HCT116 (cell line): Measurements from ENCODE around the gene TRPT1. TPM values are rescaled to one million over a fixed set of nuclear protein-coding genes. Genes with fewer than 3 reads are reported as not detected.
A peak's percentile ranks its signal among the peaks of the same experiment; 100 is the strongest.

ENCODE experiments used
- ATAC-seq: fragments of 200-7000 bp; cut with Tn5 transposase; 2 replicates; pipeline ENCODE4 v1.9.1; 2020; ENCODE audit warnings: mild to moderate bottlenecking, moderate library complexity
- BruUV-seq: library from RNA; stranded (reverse); fragments of 400-500 nt; replicated peaks from 2 replicates; lab custom pipeline; 2021; lab: Mats Ljungman, UMichigan
- CTCF ChIA-PET: fragments of 300-600 bp; sonication (Branson Sonifier 250); formaldehyde crosslinking; loops from one replicate; lab custom pipeline; 2021; ENCODE audit warnings: antibody characterized with exemption; lab: Charles Lee
- POLR2A ChIA-PET: fragments of 300-600, 350-600 bp; sonication (Branson Sonifier 250); formaldehyde crosslinking; loops from one replicate; lab custom pipeline; 2021; ENCODE audit warnings: antibody characterized with exemption; lab: Charles Lee
- RAD21 ChIA-PET, 2 experiments: fragments of 300-600 bp; sonication (Branson Sonifier 250); formaldehyde crosslinking; loops; one replicate each; lab custom pipeline; 2023; ENCODE audit warnings: low total read pairs in 2 of 2; ENCODE audit not compliant: uncharacterized antibody in 2 of 2, unreplicated experiment in 2 of 2, low non-redundant PET in 1 of 2; lab: Charles Lee
- DNase-seq: peaks from one replicate; pipeline ENCODE4 v3.0.0-alpha.2; 2010; ENCODE audit warnings: low read depth, low spot score
- H2AFZ ChIP-seq: fragments of 200-600 bp; shearing (Covaris generic), sonication (generic); 2 replicates; pipeline ENCODE4 v1.6.1; 2017; ENCODE audit warnings: low read depth, mixed run types, mixed read lengths, antibody characterized with exemption, low read length; ENCODE audit not compliant: poor library complexity, severe bottlenecking
- H3K27ac ChIP-seq: 2 replicates; pipeline ENCODE4 v1.5.1; 2012; ENCODE audit warnings: low read depth, low read length
- H3K27me3 ChIP-seq: fragments of 200-600 bp; sonication (generic); 2 replicates; pipeline ENCODE4 v1.6.1; 2016; ENCODE audit warnings: mixed run types, low read length, mixed read lengths; ENCODE audit not compliant: insufficient read depth
- H3K36me3 ChIP-seq, 2 experiments: fragments of 200-500 bp in 1 of 2; fragments of 200-600 bp in 1 of 2; sonication (Bioruptor generic) in 1 of 2; sonication (generic) in 1 of 2; 2 replicates each; pipeline versions ENCODE4 v1.5.1 to v1.6.1; 2014 to 2016; ENCODE audit warnings: low read length in 2 of 2, inconsistent platforms in 1 of 2, mixed read lengths in 1 of 2, mixed run types in 1 of 2; ENCODE audit not compliant: insufficient read depth in 2 of 2, control insufficient read depth in 1 of 2
- H3K4me1 ChIP-seq, 2 experiments: fragments of 200-600 bp in 1 of 2; sonication (generic) in 1 of 2; 2 replicates each; pipeline versions ENCODE4 v1.5.1 to v1.6.1; 2012 to 2017; ENCODE audit warnings: low read length in 2 of 2, inconsistent platforms in 1 of 2, mild to moderate bottlenecking in 1 of 2, mixed read lengths in 1 of 2, mixed run types in 1 of 2, moderate library complexity in 1 of 2; ENCODE audit not compliant: insufficient read depth in 2 of 2, control insufficient read depth in 1 of 2
- H3K4me2 ChIP-seq: fragments of 200-600 bp; sonication (generic); 2 replicates; pipeline ENCODE4 v1.6.1; 2017; ENCODE audit warnings: mixed run types, low read length, mixed read lengths
- H3K4me3 ChIP-seq, 2 experiments: fragments of 200-600 bp in 1 of 2; sonication (generic) in 1 of 2; replicated peaks in 1 of 2; 2 replicates each; pipeline ENCODE4 v1.5.1; 2011 to 2016; ENCODE audit warnings: low read length in 2 of 2, control low read depth in 1 of 2, low read depth in 1 of 2, mild to moderate bottlenecking in 1 of 2, mixed read lengths in 1 of 2, mixed run types in 1 of 2
- H3K79me2 ChIP-seq: fragments of 200-600 bp; sonication (generic); 2 replicates; pipeline ENCODE4 v1.6.1; 2017; ENCODE audit warnings: mild to moderate bottlenecking, mixed run types, low read length, moderate library complexity, mixed read lengths; ENCODE audit not compliant: insufficient read depth
- H3K9ac ChIP-seq: fragments of 200-600 bp; sonication (generic); 2 replicates; pipeline ENCODE4 v1.6.1; 2016; ENCODE audit warnings: low read length, mixed read lengths
- H3K9me2 ChIP-seq: fragments of 200-600 bp; sonication (generic), shearing (Covaris generic); 2 replicates; pipeline ENCODE4 v1.6.1; 2017; ENCODE audit warnings: mixed run types, mild to moderate bottlenecking, moderate library complexity; ENCODE audit not compliant: insufficient read depth
- H3K9me3 ChIP-seq, 2 experiments: fragments of 200-500 bp in 1 of 2; fragments of 200-600 bp in 1 of 2; sonication (Bioruptor generic) in 1 of 2; sonication (generic) in 1 of 2; 2 replicates each; pipeline ENCODE4 v1.6.1; 2014 to 2017; ENCODE audit warnings: low read length in 2 of 2, mixed read lengths in 2 of 2, inconsistent platforms in 1 of 2, low read depth in 1 of 2, mild to moderate bottlenecking in 1 of 2, mixed run types in 1 of 2, moderate library complexity in 1 of 2; ENCODE audit not compliant: control insufficient read depth in 1 of 2, insufficient read depth in 1 of 2
- H4K20me1 ChIP-seq: fragments of 200-600 bp; sonication (generic), shearing (Covaris generic); 2 replicates; pipeline ENCODE4 v1.6.1; 2017; ENCODE audit warnings: mixed run types, mild to moderate bottlenecking, moderate library complexity; ENCODE audit not compliant: insufficient read depth
- ATF3 ChIP-seq: IDR thresholded peaks from 2 replicates; pipeline ENCODE4 v1.6.1; 2012
- CTCF ChIP-seq, 3 experiments: fragments of 200-600 bp in 1 of 3; sonication (generic) in 1 of 3; IDR thresholded peaks in 2 of 3; conservative IDR thresholded peaks in 1 of 3; 2 replicates each; pipeline ENCODE4 v1.5.1; 2012 to 2017; ENCODE audit warnings: low read depth in 2 of 3, low read length in 2 of 3, antibody characterized with exemption in 1 of 3, borderline replicate concordance in 1 of 3, control low read depth in 1 of 3, mild to moderate bottlenecking in 1 of 3, mixed read lengths in 1 of 3, mixed run types in 1 of 3, moderate library complexity in 1 of 3; ENCODE audit not compliant: insufficient read depth in 1 of 3
- EGR1 ChIP-seq: IDR thresholded peaks from 2 replicates; pipeline ENCODE4 v1.6.1; 2012; ENCODE audit warnings: low read depth
- ELF1 ChIP-seq: IDR thresholded peaks from 2 replicates; pipeline ENCODE4 v1.6.1; 2012; ENCODE audit warnings: low read depth, borderline replicate concordance
- EZH2phosphoT487 ChIP-seq: fragments of 200-600 bp; IDR thresholded peaks from 2 replicates; pipeline ENCODE4 v1.6.1; 2018; ENCODE audit warnings: antibody characterized with exemption, borderline replicate concordance
- FOSL1 ChIP-seq: IDR thresholded peaks from 2 replicates; pipeline ENCODE4 v1.6.1; 2012; ENCODE audit warnings: low read depth
- JUND ChIP-seq: IDR thresholded peaks from 2 replicates; pipeline ENCODE4 v1.6.1; 2012
- POLR2A ChIP-seq: IDR thresholded peaks from 2 replicates; pipeline ENCODE4 v1.7.0; 2011; ENCODE audit warnings: borderline replicate concordance; ENCODE audit not compliant: insufficient read depth, insufficient read length; ENCODE audit errors: extremely low read depth
- POLR2AphosphoS5 ChIP-seq: IDR thresholded peaks from 2 replicates; pipeline ENCODE4 v1.6.1; 2011; ENCODE audit warnings: mild to moderate bottlenecking, low read depth, low read length, moderate library complexity
- RAD21 ChIP-seq: IDR thresholded peaks from 2 replicates; pipeline ENCODE4 v1.6.1; 2012; ENCODE audit warnings: low read depth, mild to moderate bottlenecking
- REST ChIP-seq: IDR thresholded peaks from 2 replicates; pipeline ENCODE4 v1.6.1; 2012; ENCODE audit warnings: low read depth
- SP1 ChIP-seq: IDR thresholded peaks from 2 replicates; pipeline ENCODE4 v1.6.1; 2012; ENCODE audit warnings: low read depth
- SRF ChIP-seq: IDR thresholded peaks from 2 replicates; pipeline ENCODE4 v1.6.1; 2012; ENCODE audit warnings: low read depth
- TCF7L2 ChIP-seq: IDR thresholded peaks from 2 replicates; pipeline ENCODE4 v1.7.0; 2011; ENCODE audit warnings: borderline replicate concordance, inconsistent platforms; ENCODE audit not compliant: insufficient read depth, insufficient read length; ENCODE audit errors: extremely low read depth
- intact Hi-C: fragments of 100-400 bp; cut with micrococcal nuclease; formaldehyde crosslinking; loops from 2 replicates; pipeline ENCODE4 v1.10.0; 2022
- total RNA-seq: library from RNA; stranded (reverse); gene quantifications from one replicate; pipeline ENCODE4 v1.2.1, GENCODE V29; 2021; ENCODE audit not compliant: unreplicated experiment

TRPT1 gene
- total RNA-seq, 1 experiment from 2014 or later, result 43.2 TPM

- no peaks in the 10 kb centered on the region for H3K27me3 ChIP-seq
- peaks cover 33% of the 10 kb centered on the region for H3K79me2 ChIP-seq
- peaks cover 0 to 18% of the 10 kb centered on the region in 2 experiments; a peak in 1 of 4 replicates for H3K36me3 ChIP-seq
- no TSS peak for BruUV-seq
- TF ChIP-seq POLR2AphosphoS5, result no peak
- no peak for TF ChIP-seq EGR1
- no peak for TF ChIP-seq JUND
- TF ChIP-seq SP1, result no peak
- TF ChIP-seq FOSL1, result no peak
- TF ChIP-seq CTCF (IDR thresholded peaks at IDR 0.05 in 2 of 3, conservative IDR thresholded peaks at IDR 0.05 in 1 of 3; ENCODE audit: borderline replicate concordance in 1 of 3, insufficient read depth in 1 of 3, low read depth in 2 of 3, low read length in 2 of 3), result no peak
- TF ChIP-seq REST, result no peak
- no peak for TF ChIP-seq EZH2phosphoT487
- no peak for TF ChIP-seq POLR2A
- TF ChIP-seq TCF7L2, result no peak
- TF ChIP-seq ATF3, result no peak
- TF ChIP-seq ELF1, result no peak
- TF ChIP-seq SRF, result no peak
- no peak for TF ChIP-seq RAD21
- CTCF ChIA-PET, result no interaction called here
- H3K4me1 ChIP-seq, result peaks cover 31 to 58% of the 10 kb centered on the region in 2 experiments
- H3K27ac ChIP-seq, result peak overlapping the region; percentile 96
- H3K9me2 ChIP-seq, result no peaks in the 10 kb centered on the region
- DNase-seq (no peak), ATAC-seq (no peak)
- RAD21 ChIA-PET, result no interaction called here
- intact Hi-C loops, result no loop called here
- peak overlapping the region; percentile 30 for H3K9ac ChIP-seq
- peak overlapping the region; percentile 84; the same call in 1 of the 2 replicates for H3K4me2 ChIP-seq
- POLR2A ChIA-PET, result interaction anchor here (1.1 kb wide), 1 partner anchor 8 kb away, joined by 4 read pairs; no protein-coding TSS in a partner anchor
- no peak overlapping the region for H2AFZ ChIP-seq
- no peaks in the 10 kb centered on the region for H3K9me3 ChIP-seq
- H3K4me3 ChIP-seq, result no peak overlapping the region; a peak in 1 of 4 replicates
- no peaks in the 10 kb centered on the region for H4K20me1 ChIP-seq
Measured at GRCh38 chr11:64238999-64239398, 13.0 kb upstream of the TRPT1 start.
